H1 (cell line): ENCODE measurements around the gene SFT2D1. TPM values are rescaled to one million over a fixed set of nuclear protein-coding genes. Genes with fewer than 3 reads are reported as not detected.

Experiments used
- ASH2L ChIP-seq: fragments of 200-600, 300-600 bp; sonication (generic); IDR thresholded peaks from one replicate; pipeline ENCODE4 v1.7.1; 2017; ENCODE audit warnings: low read length
- ATF3 ChIP-seq: IDR thresholded peaks from 2 replicates; pipeline ENCODE4 v1.6.1; 2011; ENCODE audit warnings: low read depth, mild to moderate bottlenecking, low read length; ENCODE audit not compliant: insufficient read depth
- CHD1 ChIP-seq: IDR thresholded peaks from 2 replicates; pipeline ENCODE4 v1.6.1; 2012; ENCODE audit warnings: low read depth, low read length, improper control_type of control experiment
- EP300 ChIP-seq, 2 experiments: IDR thresholded peaks; 1 replicate in 1 of 2; 2 replicates in 1 of 2; pipeline ENCODE4 v1.6.1; 2011 to 2012; ENCODE audit warnings: low read depth in 2 of 2, low read length in 2 of 2, mild to moderate bottlenecking in 2 of 2, borderline replicate concordance in 1 of 2, inconsistent platforms in 1 of 2, moderate library complexity in 1 of 2
- JUND ChIP-seq: IDR thresholded peaks from 2 replicates; pipeline ENCODE4 v1.6.1; 2011; ENCODE audit warnings: mild to moderate bottlenecking, improper control_type of control experiment, low read length
- SP1 ChIP-seq: IDR thresholded peaks from 2 replicates; pipeline ENCODE4 v1.6.1; 2011; ENCODE audit warnings: low read depth, low read length
- polyA plus RNA-seq, 7 experiments: library from polyadenylated mRNA; depleted of rRNA in 3 of 7; stranded (reverse) in 5 of 7; unstranded in 2 of 7; fragments of >200 nt in 5 of 7; fragments of 200-250 nt in 2 of 7; gene quantifications; 1 replicate in 5 of 7; 2 replicates in 1 of 7; 4 replicates in 1 of 7; pipeline versions ENCODE4 v1.2.1 to v1.2.3, GENCODE V29; 2011 to 2013; ENCODE audit warnings: missing spikeins in 2 of 7, mixed read lengths in 2 of 7
- total RNA-seq: library from RNA; stranded (reverse); fragmentation: NEBNext Ultra II Directional; extraction: Animal tissue kit (Norgen Biotek cat#: 25700); gene quantifications from 2 replicates; pipeline ENCODE4 v1.2.1, GENCODE V29; 2021

SFT2D1 gene
- total and polyA plus RNA-seq, 2 of the 8 experiments (the other 6 are each of a cell fraction or from before 2014, with no cell fraction given): 52.3 to 76.1 TPM

DNA sequence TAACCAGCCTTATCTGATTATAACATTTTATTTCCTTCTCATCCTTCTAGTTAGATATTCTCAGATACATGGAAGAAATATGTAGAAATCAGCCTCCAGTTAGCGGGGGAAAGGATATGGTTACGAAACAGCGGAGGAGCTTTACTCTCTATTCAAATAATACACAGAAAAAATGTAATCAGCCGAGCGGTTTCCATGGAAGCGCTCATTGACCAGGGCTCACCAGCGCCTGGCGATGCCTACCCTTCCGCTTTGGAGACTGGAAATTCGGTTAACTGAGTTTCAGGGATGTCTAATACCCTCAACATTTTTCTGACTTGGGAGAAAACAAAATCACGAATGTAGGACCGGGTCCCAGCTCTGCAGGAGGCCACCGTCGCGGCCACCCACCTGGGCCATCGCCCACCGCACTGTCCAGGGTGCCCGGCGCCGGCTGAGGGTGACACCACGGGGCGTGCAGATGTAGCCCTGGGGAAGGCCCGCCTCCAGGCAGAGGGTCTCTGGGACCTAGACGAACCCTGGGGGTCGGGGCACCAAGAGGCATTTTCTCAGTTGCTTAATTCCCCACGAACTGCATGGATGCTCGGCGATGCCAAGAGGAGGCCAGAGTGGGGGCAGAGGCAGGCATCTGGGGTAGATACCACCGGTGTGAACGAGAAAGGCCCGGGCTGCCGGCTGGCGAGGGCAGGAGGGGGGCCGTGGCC lies 35.8 kb downstream of the SFT2D1 start (continued):
- TF ChIP-seq ASH2L (no peak), SP1 (no peak), ATF3 (no peak), EP300 (IDR thresholded peaks at IDR 0.05; ENCODE audit: borderline replicate concordance in 1 of 2, low read depth in 2 of 2, low read length in 2 of 2) (no peak), CHD1 (no peak), JUND (no peak)
